Stimulated activated CD4-positive, alpha-beta T cell treated with anti-CD3 and anti-CD28 coated beads, Interleukin-2, amount 100 ng/mL, for 4 hours (primary cell): ENCODE data around the gene NCS1.

Experiments
- DNase-seq: peaks from one replicate; pipeline ENCODE4 v3.0.0-alpha.2; 2020; ENCODE audit warnings: low read depth

The NCS1 gene

DNA sequence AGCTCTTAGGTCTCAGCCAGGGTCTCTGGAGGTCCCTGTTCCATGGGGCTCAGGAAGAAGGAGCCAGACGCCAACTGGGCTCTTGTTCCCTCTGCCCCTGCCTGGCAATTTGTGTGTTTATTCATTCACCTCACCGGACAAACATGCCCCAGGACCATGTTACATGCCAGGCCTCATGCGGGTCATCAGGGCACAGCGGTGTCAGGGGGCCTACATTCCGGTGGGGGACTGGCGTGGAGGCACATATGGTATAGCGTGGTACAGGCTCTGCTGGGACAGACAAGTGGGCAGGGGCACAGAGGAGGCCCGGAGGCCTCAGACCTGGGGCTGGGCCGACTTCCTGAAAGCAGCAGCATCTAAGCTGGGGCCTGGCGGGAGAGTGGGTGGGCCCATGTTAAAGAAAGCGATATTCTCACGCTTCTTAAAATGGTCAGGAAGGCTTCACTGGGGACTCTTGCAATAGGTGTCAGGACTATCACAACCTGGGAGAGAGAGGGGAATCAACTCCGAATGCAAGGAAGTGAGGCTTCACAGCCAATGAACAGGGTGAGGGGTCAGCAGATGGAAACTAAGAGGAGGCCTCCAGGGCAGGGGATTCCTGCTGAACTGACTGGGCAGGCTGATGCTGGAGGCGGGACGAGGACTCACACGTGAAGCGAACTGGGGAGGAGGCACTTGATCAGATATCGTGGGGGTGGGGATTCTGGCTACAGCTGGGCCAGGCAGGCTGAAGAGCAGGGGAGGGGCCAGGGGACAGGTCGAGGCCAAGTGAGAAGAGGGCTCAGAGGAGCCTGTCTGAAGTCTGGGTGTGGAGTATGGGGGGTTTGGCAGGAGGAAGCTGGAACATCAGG lies 41.9 kb downstream of the NCS1 start:
- DNase-seq, result no peak

DNA sequence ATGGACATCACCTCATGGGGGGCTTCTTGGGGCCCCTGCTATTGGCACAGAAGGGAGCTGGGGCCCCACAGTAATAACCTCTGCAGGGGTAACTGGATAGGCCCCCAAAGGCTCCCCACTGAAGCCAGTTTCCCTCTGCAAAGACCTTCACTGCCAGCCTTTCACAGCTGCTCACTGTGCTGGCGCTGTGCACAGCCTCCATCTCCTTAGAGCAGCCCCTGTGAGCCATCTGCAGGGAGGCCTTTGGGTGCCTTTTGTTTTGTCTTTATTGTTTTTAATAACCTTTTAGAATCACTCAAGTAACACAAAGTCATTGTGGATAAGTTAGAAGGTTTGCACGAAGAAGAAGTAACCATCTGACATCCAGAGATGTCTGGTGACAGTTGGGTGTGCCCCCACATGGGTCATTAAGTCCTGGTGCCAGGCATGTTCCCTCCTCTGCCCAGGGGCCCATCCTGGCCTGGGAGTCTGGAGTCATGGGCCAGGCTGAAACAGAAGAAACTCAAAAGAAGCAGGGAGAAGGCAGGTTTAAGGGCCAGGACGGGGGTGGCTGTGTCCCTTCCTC lies 42.7 kb downstream of the NCS1 start:
- no peak for DNase-seq

DNA sequence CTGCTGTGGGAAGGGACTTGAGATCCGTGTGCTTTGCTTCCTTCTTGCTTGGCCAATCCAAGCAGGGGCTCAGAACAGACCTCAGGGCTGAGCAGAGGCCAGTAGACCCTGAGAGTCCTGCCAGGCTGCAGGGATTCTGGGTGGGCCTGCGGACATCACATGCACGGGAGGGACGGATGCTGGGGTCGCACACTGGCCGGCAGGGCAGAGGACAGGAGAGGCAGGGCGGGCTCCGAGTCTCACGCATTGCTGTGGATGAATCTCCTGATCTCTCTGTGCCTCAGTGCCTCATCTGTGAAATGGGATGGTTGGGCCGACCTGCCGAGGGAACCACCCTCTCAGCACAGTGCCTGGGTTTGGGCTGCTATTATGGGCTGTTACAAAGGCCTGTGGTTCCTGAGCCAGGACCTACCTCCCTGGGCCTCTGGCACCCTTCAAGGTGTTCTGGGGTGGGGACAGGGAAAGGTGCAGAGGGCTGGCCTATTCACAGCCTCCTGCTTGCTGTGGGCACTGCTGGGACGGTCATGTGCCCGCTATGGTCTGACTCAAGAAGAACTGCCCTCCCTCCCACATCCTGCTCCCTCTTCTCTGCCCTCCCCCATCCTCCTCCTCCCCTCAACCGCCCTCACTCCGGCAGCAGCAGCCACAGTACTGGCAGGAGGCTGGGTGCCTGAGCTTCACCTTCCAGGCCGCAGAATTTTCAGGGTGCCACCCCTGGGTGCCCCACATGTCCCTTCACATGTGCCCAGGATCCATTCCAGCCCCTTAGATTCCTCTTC lies 43.3 kb downstream of the NCS1 start:
- no peak for DNase-seq

DNA sequence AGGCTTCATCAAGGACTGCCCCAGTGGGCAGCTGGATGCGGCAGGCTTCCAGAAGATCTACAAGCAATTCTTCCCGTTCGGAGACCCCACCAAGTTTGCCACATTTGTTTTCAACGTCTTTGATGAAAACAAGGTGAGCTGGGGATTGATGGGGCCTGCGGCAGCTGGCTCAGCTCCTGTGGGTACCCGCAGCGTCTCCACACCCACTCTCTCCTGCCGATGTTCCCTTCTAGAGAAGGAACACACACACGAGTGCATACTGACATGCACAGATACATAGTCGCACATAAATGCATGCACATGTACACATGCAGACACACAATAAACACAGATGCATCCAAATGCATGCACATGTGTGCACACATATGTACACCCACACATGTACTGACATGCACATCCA lies 45.6 kb downstream of the NCS1 start:
- DNase-seq, result no peak

DNA sequence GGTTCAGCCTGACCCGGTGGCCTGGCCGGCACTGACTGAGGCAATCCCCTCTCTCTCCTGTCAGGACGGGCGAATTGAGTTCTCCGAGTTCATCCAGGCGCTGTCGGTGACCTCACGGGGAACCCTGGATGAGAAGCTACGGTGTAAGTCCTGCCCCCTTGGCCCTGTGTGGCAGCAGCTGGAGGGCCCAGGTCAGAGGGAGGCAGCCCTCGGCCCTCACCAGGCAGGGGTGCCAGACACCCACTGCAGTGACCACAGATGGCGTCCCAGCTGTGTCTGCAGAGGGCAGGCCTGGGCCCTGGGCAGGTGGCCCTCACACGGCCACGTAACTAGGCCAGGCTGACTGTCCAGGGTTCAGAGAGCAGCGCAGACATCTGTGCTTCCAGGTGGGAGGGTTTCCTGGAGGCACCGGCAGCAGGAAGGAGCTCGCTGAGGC lies 47.5 kb downstream of the NCS1 start:
- DNase-seq, result no peak

DNA sequence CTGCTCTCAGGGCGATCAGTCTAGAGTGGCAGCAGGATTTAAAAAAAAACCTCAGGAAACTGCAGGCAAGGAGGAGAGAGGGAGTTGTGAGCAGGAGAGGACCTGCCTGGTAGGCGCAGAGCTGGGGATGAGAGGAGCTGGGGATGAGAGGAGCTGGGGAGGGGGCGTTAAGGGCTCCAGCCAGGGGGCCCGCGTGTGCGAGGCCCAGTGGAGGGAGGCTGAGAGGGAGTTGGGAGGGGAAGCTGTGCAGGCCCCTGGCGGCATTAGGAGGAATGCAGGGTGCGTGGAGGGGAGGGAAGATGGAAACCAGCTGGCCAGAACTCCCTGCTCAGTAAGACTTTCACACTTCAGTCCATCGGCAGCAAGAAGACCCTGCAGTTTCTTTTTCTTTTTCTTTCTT lies 48.1 kb downstream of the NCS1 start:
- DNase-seq, result no peak

DNA sequence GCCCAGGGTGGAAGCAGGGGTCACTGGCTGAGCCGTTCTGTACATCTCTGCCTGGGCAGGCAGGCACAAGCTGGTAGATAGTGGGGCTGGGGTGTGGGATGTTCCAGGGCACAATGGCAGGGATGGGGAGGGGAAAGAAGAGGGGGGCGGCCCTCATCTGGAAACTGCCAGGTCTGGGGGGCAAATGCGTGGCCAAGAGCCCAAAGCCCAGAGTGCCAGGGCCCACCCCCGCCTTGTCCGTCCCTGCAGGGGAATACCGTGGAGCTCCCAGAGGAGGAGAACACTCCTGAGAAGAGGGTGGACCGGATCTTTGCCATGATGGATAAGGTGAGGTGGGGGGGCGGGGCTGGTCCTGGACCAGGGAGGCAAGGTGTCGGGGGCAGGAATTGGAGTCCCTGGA lies 50.6 kb downstream of the NCS1 start:
- no peak for DNase-seq

DNA sequence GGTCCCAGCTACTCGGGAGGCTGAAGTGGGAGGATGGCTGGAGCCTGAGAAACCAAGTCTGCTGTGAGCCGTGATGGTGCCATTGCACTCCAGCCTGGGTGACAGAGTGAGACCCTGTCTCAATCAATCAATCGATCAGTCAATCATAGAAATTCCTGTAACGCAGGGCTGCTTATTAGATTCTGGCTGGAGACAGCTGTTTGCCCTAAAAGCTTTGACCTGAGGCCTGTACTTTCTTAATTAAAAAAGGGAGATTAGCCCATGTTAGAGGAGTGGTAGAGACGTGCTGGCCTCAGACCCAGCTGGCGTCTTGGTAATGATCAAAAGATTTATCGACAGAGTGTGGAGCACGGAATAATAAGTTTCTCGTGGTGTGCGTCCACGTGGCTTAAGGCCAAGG lies 52.9 kb downstream of the NCS1 start:
- no peak for DNase-seq

DNA sequence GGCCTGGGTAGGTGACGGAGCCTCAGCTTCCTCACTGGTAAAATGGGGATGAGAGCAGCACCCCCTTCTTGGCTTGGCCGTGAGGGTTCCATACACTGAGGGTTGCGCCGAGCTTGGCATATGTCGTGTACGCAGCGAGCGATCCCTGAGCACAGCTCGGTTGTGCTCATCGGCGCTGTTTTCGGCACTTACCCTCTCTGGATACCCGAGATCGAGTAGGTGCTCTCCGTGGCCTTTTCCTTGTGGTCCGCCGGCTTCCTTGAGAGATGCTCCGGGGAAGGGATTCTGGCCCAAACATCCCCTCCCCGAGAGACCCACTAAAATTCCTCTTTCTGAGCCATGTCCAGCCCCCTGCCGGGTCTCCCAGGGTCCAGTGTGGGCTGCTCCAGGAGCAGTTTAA lies 53.4 kb downstream of the NCS1 start:
- DNase-seq, result no peak

DNA sequence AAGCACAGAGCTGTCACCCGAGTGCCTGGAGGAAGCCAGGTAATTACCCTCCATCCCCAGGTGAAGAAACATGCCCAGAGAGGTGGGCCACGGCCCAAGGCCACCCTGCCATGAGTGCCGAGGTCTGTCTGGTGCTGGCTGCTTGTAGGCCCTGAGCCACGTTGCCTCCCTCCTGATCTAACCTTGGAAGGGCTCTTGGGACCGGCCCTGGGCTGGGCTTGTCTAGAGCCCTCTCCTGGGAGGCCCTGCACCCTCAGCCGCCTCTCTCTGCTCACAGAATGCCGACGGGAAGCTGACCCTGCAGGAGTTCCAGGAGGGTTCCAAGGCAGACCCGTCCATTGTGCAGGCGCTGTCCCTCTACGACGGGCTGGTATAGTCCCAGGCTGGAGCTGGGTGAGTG lies 53.9 kb downstream of the NCS1 start:
- DNase-seq, result no peak

DNA sequence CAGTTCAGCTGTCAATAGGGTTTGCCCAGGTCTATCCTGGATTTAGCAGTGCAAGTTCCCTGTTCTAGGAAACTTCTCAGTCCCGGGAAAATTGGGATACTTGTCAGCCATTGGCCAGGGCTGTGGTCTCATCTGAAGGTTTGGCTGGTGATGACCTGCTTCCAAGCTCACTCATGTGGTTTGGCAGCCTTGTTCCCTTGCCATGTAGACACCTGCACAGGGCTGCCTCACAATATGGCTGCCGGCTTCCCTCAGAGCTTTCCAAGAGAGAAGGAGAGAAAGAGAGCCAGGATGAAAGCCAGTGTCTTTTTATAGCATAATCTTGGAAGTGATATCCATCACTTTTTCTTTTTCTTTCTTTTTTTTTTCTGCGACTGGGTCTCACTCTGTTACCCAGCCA lies 55.6 kb downstream of the NCS1 start:
- no peak for DNase-seq

DNA sequence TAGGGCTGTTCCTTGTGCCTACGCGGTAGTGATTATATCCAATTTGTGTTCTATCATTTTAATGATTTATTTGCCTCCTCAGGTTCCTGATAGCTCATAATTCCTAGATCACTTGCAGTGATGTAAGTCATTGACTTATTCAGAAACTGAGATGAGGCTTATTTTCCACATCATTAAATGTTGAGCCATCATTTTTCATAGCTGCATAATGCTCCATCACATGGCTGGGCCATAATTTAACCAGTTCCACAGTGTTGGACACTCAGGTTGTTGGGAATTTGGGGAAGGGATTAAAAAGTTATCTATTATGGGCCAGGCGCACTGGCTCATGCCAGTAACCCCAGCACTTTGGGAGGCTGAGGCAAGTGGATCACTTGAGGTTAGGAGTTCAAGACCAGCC lies 57.6 kb downstream of the NCS1 start:
- DNase-seq, result no peak

DNA sequence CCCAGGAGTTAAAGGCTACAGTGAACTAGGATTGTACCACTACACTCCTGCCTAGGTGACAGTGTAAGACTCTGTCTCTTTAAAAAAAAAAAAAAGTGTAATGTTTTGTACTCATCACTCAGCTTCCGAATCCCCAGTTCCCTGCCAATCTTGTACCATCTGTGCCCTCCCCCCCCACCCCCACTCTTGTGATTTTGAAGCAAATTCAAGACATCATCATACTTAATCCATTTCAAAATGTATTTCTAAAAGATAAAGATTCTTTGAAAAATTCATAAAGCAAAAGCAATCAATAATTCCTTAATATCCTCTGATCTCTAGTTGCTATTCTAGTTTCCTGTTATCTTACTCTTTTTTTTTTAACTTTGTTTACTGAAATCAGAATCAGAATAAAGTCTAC lies 58.4 kb downstream of the NCS1 start:
- DNase-seq, result no peak

DNA sequence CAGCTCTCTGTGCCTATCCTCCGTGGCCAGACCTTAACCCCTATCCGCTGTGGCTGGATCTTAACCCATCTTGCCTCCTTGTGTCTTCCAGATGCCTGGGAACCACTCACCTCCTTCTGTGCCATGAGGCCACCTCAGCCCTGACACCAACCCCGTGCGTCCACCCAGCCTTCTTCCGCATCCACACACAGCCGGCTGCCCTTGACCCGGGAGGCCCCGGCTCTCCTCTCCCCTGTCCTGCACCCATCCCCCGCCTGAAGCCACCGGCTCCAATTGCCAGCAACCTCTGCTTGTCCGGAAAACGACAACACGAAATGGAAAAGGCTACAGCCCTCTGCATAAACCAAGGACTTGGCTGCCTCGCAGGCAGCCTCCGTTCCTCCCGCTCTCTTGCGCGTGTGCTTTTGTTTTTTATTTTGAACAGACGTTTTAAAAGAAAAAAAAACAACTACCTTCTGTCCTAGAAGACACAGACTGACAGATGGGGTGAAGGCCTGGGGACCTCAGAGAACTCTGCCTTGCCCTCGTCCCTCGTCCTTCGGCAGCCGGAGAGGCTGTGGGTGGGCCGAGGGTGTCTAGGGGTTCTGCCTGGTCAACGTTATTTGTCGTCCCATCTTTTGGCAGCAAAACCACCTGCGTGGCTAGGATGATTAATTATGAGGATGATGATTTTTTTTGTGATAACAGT lies 60.8 kb downstream of the NCS1 start:
- DNase-seq, result no peak

DNA sequence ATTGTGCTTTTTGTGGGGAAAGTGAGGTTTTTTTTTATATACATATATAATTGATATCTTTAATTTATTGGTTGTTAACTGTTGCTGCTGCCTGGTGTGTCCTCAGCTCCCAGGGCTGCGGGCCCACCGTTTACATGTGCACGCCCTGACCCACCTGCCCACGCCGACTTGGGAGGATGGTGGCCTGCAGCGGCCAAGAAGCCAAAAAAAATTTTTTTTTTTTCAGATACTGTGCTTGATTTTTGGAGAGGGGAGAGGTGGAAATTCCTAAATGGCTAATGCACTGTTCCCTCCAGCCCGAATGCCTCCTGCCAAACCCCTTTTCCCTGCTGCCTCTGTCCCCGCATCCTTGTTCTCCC lies 61.4 kb downstream of the NCS1 start:
- DNase-seq, result no peak

DNA sequence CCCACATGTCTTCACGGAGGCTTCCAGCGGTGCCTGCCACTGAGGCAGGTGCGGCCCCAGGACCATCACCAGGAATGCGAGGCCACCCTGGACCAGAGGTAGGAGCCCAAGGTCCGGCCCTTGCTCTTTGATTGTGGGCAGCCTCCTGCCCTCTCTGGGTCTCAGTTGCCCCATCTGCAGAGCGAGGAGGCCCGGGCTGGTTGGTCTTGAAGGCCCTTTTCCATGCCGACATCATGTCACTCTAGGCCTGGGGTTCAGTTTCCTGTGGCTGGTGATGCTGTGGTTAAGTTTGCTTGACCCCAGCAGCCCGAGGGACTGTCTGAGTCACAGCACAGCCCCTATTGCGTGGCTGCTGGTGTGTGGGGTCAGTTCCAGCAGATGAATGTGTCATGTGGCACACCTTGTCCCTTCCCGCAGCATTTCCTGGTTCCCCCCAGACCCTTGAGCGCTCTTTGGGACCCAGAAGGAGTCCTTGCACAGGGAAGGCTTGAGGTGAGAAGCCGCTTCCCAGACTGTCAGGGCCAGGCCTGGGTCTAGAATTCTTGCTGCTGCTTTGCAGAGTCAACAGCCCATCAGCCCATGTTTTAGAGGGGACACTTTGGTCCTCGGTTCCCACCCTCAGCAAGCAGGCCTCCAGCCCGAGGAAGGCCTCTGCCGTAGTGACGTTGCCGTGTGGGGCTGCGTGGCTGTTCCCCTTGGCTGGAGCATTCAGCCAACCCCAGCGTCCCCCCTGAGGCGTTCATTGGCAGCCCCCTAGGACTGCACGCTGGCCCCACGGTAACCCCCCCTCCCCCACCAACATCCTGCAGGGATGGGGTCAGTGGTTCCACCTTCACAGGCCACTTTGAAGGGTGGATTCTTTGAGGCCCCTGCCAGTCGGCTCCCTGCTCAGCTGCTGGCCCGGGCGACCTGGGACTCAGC lies 62.4 kb downstream of the NCS1 start:
- DNase-seq, result no peak

DNA sequence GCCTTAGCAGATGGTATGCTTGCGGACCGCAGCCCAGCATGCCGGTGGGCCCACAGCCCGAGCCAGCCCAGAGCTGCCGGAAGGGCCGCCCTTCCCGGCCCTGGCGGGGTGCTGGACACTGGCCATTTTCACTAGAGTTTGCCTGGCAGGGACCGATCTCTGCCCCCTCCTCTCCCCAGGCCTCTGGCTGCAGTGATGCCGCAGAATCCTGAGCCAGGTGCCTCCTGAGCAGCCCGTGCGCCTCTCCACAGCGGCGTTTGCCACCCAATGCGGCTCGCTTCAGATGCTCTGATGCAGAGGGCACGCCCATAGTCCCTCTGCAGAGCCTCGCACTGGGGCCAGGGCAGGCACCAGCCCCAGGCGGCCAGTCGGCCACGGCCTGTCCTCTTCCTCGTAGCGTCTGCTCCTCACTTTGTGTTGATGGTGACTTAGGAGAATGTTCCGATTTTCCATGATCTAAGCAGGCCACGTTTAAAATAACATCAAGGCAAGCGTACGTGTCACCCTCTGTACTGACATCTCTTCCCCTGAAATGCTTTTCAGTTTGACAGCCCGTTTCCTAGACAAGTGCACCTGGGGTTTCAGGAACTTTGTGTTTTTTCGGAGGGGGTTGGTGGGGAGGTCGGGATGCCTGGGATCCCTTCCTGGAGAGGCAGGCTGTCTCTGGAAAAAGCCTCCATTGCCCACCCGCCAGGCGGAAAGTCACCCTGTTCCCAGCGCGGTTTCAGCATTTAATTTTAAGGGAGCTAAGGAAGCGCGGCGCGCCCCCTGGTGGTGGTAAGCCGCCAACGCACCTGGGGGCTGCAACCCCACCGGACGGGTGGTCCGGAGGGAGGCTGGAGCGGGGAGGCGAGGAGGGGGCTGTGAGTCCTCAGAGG lies 63.6 kb downstream of the NCS1 start:
- peak; percentile 46 for DNase-seq

DNA sequence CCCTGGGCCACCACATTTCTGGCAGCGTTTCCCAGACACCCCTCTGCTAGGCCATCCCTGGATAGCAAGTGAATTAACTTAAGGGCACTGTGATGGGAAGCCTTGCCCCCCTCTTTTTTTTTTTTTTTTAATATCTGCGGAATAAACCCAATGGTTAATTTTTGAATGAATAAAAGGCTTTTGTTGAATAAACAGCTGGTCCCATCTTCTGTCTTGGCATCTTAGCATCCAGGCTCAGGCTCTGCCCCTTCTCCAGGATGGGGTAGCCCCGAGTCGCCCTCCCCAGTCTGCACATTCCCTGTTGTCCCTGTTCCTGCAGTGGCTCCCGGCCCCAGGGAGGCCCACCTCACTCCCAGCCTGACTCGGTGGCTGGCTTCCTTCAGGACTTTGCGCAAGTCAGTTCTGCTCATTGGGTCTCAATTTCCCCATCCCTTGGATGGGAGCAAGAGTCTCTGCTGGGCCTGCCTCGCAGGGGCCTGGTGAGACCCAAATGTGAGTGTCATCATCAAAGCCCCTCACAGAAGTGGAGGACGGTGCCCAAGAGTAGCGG lies 64.3 kb downstream of the NCS1 start:
- DNase-seq, result no peak

DNA sequence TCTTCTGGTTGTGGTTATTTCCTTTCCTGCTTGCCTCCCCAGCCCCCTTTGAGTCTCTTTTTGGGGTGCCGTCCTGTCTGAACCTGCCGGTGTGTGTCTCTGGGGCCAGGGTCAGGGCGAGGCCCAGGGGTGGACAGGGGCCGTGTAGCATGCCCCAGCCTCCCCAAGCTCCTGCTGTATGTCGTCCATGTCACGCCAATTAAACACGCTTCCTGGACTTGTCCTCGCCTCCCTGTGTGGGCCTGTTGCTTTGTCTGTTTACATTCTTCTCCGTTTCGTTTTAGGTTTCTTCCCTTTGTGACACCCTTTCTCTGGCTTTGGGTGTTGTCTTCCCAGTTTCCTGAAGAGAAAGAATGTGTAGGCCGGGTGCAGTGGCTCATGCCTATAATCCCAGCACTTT lies 64.9 kb downstream of the NCS1 start:
- no peak for DNase-seq
